ENCODE data around the gene PCDHA10. TPM values are rescaled to one million over a fixed set of nuclear protein-coding genes. Genes with fewer than 3 reads are reported as not detected.
"Not testable (repeated sequence)": the region's sequence is repeated elsewhere in the genome, so short reads cannot be mapped to it uniquely, and the experiment has no call there.

PCDHA10 gene
- polyA plus RNA-seq, 1 donor, result 1.1 TPM

GRCh38 chr5:140842798-140843733 lies 12.6 kb upstream of the PCDHA10 start:
- H3K27ac ChIP-seq (ENCODE audit: low read length), result no peak overlapping the region
- no peaks in the 10 kb centered on the region for H3K4me1 ChIP-seq (ENCODE audit: control insufficient read depth, insufficient read depth, low read length)
- no peak for DNase-seq
- WGBS (ENCODE audit: insufficient coverage, low lambda C conversion rate), result no CpG with 5 or more reads among the region's 87 CpGs
- H3K36me3 ChIP-seq (ENCODE audit: control insufficient read depth, insufficient read depth, low read length), result no peaks in the 10 kb centered on the region
- H3K27me3 ChIP-seq (ENCODE audit: control insufficient read depth, insufficient read depth, low read length), result no peaks in the 10 kb centered on the region
- H3K9me3 ChIP-seq (ENCODE audit: control insufficient read depth, low read depth, low read length), result peaks cover 19% of the 10 kb centered on the region
- H3K4me3 ChIP-seq (ENCODE audit: low read length), result no peak overlapping the region

GRCh38 chr5:140848139-140849102 lies 7.3 kb upstream of the PCDHA10 start, which contains the start of gene PCDHA9:
PCDHA9 (plus strand) TSS chr5:140848382; CDS start chr5:140848496, 114 bp downstream.
- H3K27ac ChIP-seq (ENCODE audit: low read length); H3K4me3 ChIP-seq (ENCODE audit: low read length); H3K27me3 ChIP-seq (ENCODE audit: control insufficient read depth, insufficient read depth, low read length); DNase-seq; H3K36me3 ChIP-seq (ENCODE audit: control insufficient read depth, insufficient read depth, low read length); H3K4me1 ChIP-seq (ENCODE audit: control insufficient read depth, insufficient read depth, low read length): not testable (repeated sequence)
- H3K9me3 ChIP-seq (ENCODE audit: control insufficient read depth, low read depth, low read length), result peaks cover 18% of the 10 kb centered on the region
- 14% methylated on average over 3 of the region's 48 CpGs for WGBS (ENCODE audit: insufficient coverage, low lambda C conversion rate)

GRCh38 chr5:140849831-140850634 lies 5.7 kb upstream of the PCDHA10 start:
- no CpG with 5 or more reads among the region's 101 CpGs for WGBS (ENCODE audit: insufficient coverage, low lambda C conversion rate)
- H3K36me3 ChIP-seq (ENCODE audit: control insufficient read depth, insufficient read depth, low read length); H3K4me1 ChIP-seq (ENCODE audit: control insufficient read depth, insufficient read depth, low read length); DNase-seq; H3K27me3 ChIP-seq (ENCODE audit: control insufficient read depth, insufficient read depth, low read length); H3K4me3 ChIP-seq (ENCODE audit: low read length); H3K27ac ChIP-seq (ENCODE audit: low read length): not testable (repeated sequence)
- peaks cover 18% of the 10 kb centered on the region for H3K9me3 ChIP-seq (ENCODE audit: control insufficient read depth, low read depth, low read length)

- H3K27ac ChIP-seq (ENCODE audit: low read length), result no peak overlapping the region
- no peak overlapping the region for H3K4me3 ChIP-seq (ENCODE audit: low read length)
- H3K27me3 ChIP-seq (ENCODE audit: control insufficient read depth, insufficient read depth, low read length), result no peaks in the 10 kb centered on the region
- WGBS (ENCODE audit: insufficient coverage, low lambda C conversion rate), result no CpG with 5 or more reads among the region's 94 CpGs
- H3K4me1 ChIP-seq (ENCODE audit: control insufficient read depth, insufficient read depth, low read length), result no peaks in the 10 kb centered on the region
- peaks cover 25% of the 10 kb centered on the region for H3K9me3 ChIP-seq (ENCODE audit: control insufficient read depth, low read depth, low read length)
- no peaks in the 10 kb centered on the region for H3K36me3 ChIP-seq (ENCODE audit: control insufficient read depth, insufficient read depth, low read length)
- DNase-seq, result no peak
Observed at GRCh38 chr5:140857177-140857986, 1.7 kb downstream of the PCDHA10 start.

GRCh38 chr5:140857987-140858240 lies 2.2 kb downstream of the PCDHA10 start:
- Histone ChIP-seq H3K4me3 (ENCODE audit: low read length) (no peak overlapping the region), H3K9me3 (ENCODE audit: control insufficient read depth, low read depth, low read length) (peaks cover 30% of the 10 kb centered on the region), H3K4me1 (ENCODE audit: control insufficient read depth, insufficient read depth, low read length) (no peaks in the 10 kb centered on the region), H3K27ac (ENCODE audit: low read length) (no peak overlapping the region), H3K27me3 (ENCODE audit: control insufficient read depth, insufficient read depth, low read length) (no peaks in the 10 kb centered on the region), H3K36me3 (ENCODE audit: control insufficient read depth, insufficient read depth, low read length) (no peaks in the 10 kb centered on the region)
- WGBS (ENCODE audit: insufficient coverage, low lambda C conversion rate), result no CpG with 5 or more reads among the region's 22 CpGs
- DNase-seq, result no peak

- no peaks in the 10 kb centered on the region for H3K27me3 ChIP-seq (ENCODE audit: control insufficient read depth, insufficient read depth, low read length)
- no peaks in the 10 kb centered on the region for H3K36me3 ChIP-seq (ENCODE audit: control insufficient read depth, insufficient read depth, low read length)
- H3K27ac ChIP-seq (ENCODE audit: low read length), result no peak overlapping the region
- no peak overlapping the region for H3K4me3 ChIP-seq (ENCODE audit: low read length)
- no peak for DNase-seq
- H3K9me3 ChIP-seq (ENCODE audit: control insufficient read depth, low read depth, low read length), result peaks cover 25% of the 10 kb centered on the region
- no CpG with 5 or more reads among the region's 76 CpGs for WGBS (ENCODE audit: insufficient coverage, low lambda C conversion rate)
- H3K4me1 ChIP-seq (ENCODE audit: control insufficient read depth, insufficient read depth, low read length), result no peaks in the 10 kb centered on the region
Observed at GRCh38 chr5:140862441-140863295, 7.0 kb downstream of the PCDHA10 start.

- Histone ChIP-seq H3K4me3 (ENCODE audit: low read length) (no peak within 1 kb of the TSS), H3K27ac (ENCODE audit: low read length) (no peak within 1 kb of the TSS), H3K36me3 (ENCODE audit: control insufficient read depth, insufficient read depth, low read length) (no peaks in the 10 kb centered on the region), H3K4me1 (ENCODE audit: control insufficient read depth, insufficient read depth, low read length) (no peaks in the 10 kb centered on the region), H3K9me3 (ENCODE audit: control insufficient read depth, low read depth, low read length) (peaks cover 23% of the 10 kb centered on the region), H3K27me3 (ENCODE audit: control insufficient read depth, insufficient read depth, low read length) (peaks cover 6% of the 10 kb centered on the region)
- no peak for DNase-seq
- 11% methylated on average over 1 of the region's 41 CpGs for WGBS (ENCODE audit: insufficient coverage, low lambda C conversion rate)
Observed at GRCh38 chr5:140868721-140869554, 13.2 kb downstream of the PCDHA10 start, which contains the start of gene PCDHA11. PCDHA11 (plus strand) TSS chr5:140868957; CDS start chr5:140869104, 147 bp downstream.

GRCh38 chr5:140869555-140869886 lies 13.8 kb downstream of the PCDHA10 start:
- peaks cover 6% of the 10 kb centered on the region for H3K27me3 ChIP-seq (ENCODE audit: control insufficient read depth, insufficient read depth, low read length)
- peaks cover 23% of the 10 kb centered on the region for H3K9me3 ChIP-seq (ENCODE audit: control insufficient read depth, low read depth, low read length)
- H3K36me3 ChIP-seq (ENCODE audit: control insufficient read depth, insufficient read depth, low read length), result no peaks in the 10 kb centered on the region
- H3K27ac ChIP-seq (ENCODE audit: low read length), result no peak overlapping the region
- no peak overlapping the region for H3K4me3 ChIP-seq (ENCODE audit: low read length)
- no peak for DNase-seq
- 10% methylated on average over 2 of the region's 5 CpGs for WGBS (ENCODE audit: insufficient coverage, low lambda C conversion rate)
- no peaks in the 10 kb centered on the region for H3K4me1 ChIP-seq (ENCODE audit: control insufficient read depth, insufficient read depth, low read length)
